Heart right ventricle (tissue), 16 donors: ENCODE measurements around the gene TMEM223. TPM values are rescaled to one million over a fixed set of nuclear protein-coding genes. Genes with fewer than 3 reads are reported as not detected.

Experiments
- ATAC-seq, 8 donors: fragments of 200-7000 bp; cut with Tn5 transposase; one replicate each; pipeline ENCODE4 v1.9.1; 2020; ENCODE audit warnings: mild to moderate bottlenecking in 8 of 8, moderate library complexity in 8 of 8, moderate number of reproducible peaks in 1 of 8
- DNase-seq, 2 donors: peaks; one replicate each; pipeline ENCODE4 v3.0.0-alpha.2; 2020
- H3K27ac ChIP-seq, 10 donors: fragments of 200-600 bp; sonication (generic) in 2 of 10; one replicate each; pipeline versions ENCODE4 v1.5.0 to v1.8.0; 2020 to 2022; ENCODE audit warnings: mild to moderate bottlenecking in 3 of 10
- H3K27me3 ChIP-seq, 7 donors: fragments of 200-600 bp; one replicate each; pipeline ENCODE4 v1.8.0; 2021 to 2022; ENCODE audit warnings: mild to moderate bottlenecking in 2 of 7
- H3K36me3 ChIP-seq, 9 donors: fragments of 200-600 bp; sonication (generic) in 1 of 9; one replicate each; pipeline versions ENCODE4 v1.5.0 to v1.8.0; 2020 to 2022; ENCODE audit warnings: mild to moderate bottlenecking in 2 of 9
- H3K4me1 ChIP-seq, 9 donors: fragments of 200-600 bp; sonication (generic) in 1 of 9; one replicate each; pipeline versions ENCODE4 v1.5.0 to v1.8.0; 2020 to 2022; ENCODE audit warnings: mild to moderate bottlenecking in 4 of 9
- H3K4me3 ChIP-seq, 10 donors: fragments of 200-600 bp; sonication (generic) in 2 of 10; one replicate each; pipeline versions ENCODE4 v1.5.0 to v1.8.0; 2020 to 2022; ENCODE audit warnings: mild to moderate bottlenecking in 7 of 10, moderate library complexity in 2 of 10
- H3K9me3 ChIP-seq, 11 donors: fragments of 200-600 bp in 10 of 11; sonication (generic) in 2 of 11; one replicate each; pipeline versions ENCODE4 v1.5.0 to v1.8.0; 2013 to 2022; ENCODE audit warnings: mild to moderate bottlenecking in 2 of 11, control low read depth in 1 of 11, moderate library complexity in 1 of 11
- CTCF ChIP-seq, 9 donors: fragments of 200-600 bp; sonication (generic) in 2 of 9; IDR thresholded peaks; one replicate each; pipeline versions ENCODE4 v1.5.0 to v1.8.0; 2021 to 2022; ENCODE audit warnings: antibody characterized with exemption in 9 of 9, mild to moderate bottlenecking in 5 of 9, moderate library complexity in 1 of 9
- WGBS, 2 donors: extraction: QIAGEN DNeasy Blood & Tissue Kit; methylation state at CpG; one replicate each; pipeline ENCODE4 v1.1.7; 2013; ENCODE audit warnings: inconsistent platforms in 1 of 2; 5-methylcytosine and 5-hydroxymethylcytosine counted together
- intact Hi-C, 10 donors: fragments of 100-400 bp; cut with DNase I; formaldehyde crosslinking; loops; one replicate each; pipeline versions ENCODE4 v1.11.1 to v1.14.2; 2022
- polyA plus RNA-seq, 2 donors: library from polyadenylated mRNA; stranded (reverse); fragments of 200-250 nt; gene quantifications; one replicate each; pipeline ENCODE4 v1.2.3, GENCODE V29; 2013
- total RNA-seq, 10 donors: library from RNA; stranded (reverse); fragmentation: NEBNext Ultra II Directional in 3 of 10; extraction: Animal tissue kit (Norgen Biotek cat#: 25700) in 3 of 10; gene quantifications; one replicate each; pipeline versions ENCODE4 v1.2.1 to v1.2.4, GENCODE V29; 2021 to 2023
- donor health status: Arrhythmogenic right ventricular cardiomyopathy.
- donor health status: ischemic (EF 13 %, LVEDD 7.1; RV severe dilation, severe dysfunction).
- donor health status: healthy with polysubstance abuse.
- donor health status: DM: no; HTN: yes; CAD: no.
- donor health status: DM: no; HTN: no; CAD: no.
- donor health status: ischemic (EF 25% LVEDD 6.9; RV normal size, moderate dysfunction).
- donor health status: ischemic (EF 25% LVEDD 5.7; RV mildly dilated, moderate dysfunction).
- donor health status: healthy.
- donor health status: DM: yes; HTN: yes; CAD: no.
- donor health status: Ischemic cardiomyopathy.
- donor health status: ischemic (EF 35%, LVEDD 5.7; RV mildly dilated, moderate dysfunction).
- donor health status: nonischemic (EF 11% LVEDD 7.7; RV severe dilation, severe dysfunction).
- donor health status: DM: yes; HTN: yes; CAD: no.
- donor health status: PGD.
- donor health status: ischemic (EF 29% LVEDD 5.4; RV normal size, mild dysfunction).
- donor health status: nonischemic (EF 23%, LVEDD 6.1; RV moderate dilation, normal function).

Gene TMEM223
- total and polyA plus RNA-seq, 12 donors: 21.9 to 75.3 (median 24.5) TPM

- ATAC-seq (no peak), DNase-seq (no peak)
- intact Hi-C loops: no loop called here
- 76 to 86% methylated on average over 2 of the region's 2 CpGs for WGBS, 2 donors
- no peaks in the 10 kb centered on the region for H3K9me3 ChIP-seq
- H3K36me3 ChIP-seq: peaks cover 0 to 55% (median 4%) of the 10 kb centered on the region in 9 donors
- H3K27ac ChIP-seq: no peak overlapping the region
- no peak overlapping the region for H3K4me3 ChIP-seq
- H3K4me1 ChIP-seq: peaks cover 0 to 14% (median 4%) of the 10 kb centered on the region in 9 donors
- no peaks in the 10 kb centered on the region for H3K27me3 ChIP-seq
- TF ChIP-seq CTCF (IDR thresholded peaks at IDR 0.05): no peak
Measured at GRCh38 chr11:62811659-62812058, 19.9 kb upstream of the TMEM223 start.

GRCh38 chr11:62810748-62811147 lies 18.9 kb upstream of the TMEM223 start:
- no peak overlapping the region for H3K27ac ChIP-seq
- H3K4me1 ChIP-seq: peaks cover 2 to 24% (median 13%) of the 10 kb centered on the region in 9 donors
- H3K27me3 ChIP-seq: no peaks in the 10 kb centered on the region
- no peak overlapping the region for H3K4me3 ChIP-seq
- H3K9me3 ChIP-seq: no peaks in the 10 kb centered on the region
- no peak for TF ChIP-seq CTCF (IDR thresholded peaks at IDR 0.05)
- ATAC-seq (no peak), DNase-seq (no peak)
- intact Hi-C loops: no loop called here
- H3K36me3 ChIP-seq: peaks cover 0 to 46% (median 3%) of the 10 kb centered on the region in 9 donors
- WGBS, 2 donors: 40 to 41% methylated on average over 1 of the region's 1 CpG

- Histone ChIP-seq H3K4me1 (peaks cover 14 to 47% (median 31%) of the 10 kb centered on the region in 9 donors), H3K9me3 (no peaks in the 10 kb centered on the region), H3K36me3 (peaks cover 0 to 34% (median 18%) of the 10 kb centered on the region in 9 donors), H3K27ac (peak overlapping the region in 9 of 10 donors; percentile 80 to 95 (median 91)), H3K27me3 (no peaks in the 10 kb centered on the region), H3K4me3 (peak overlapping the region in 3 of 10 donors; percentile 79 to 88 (median 85))
- intact Hi-C loops: loop anchor here in 1 of 10 donors (2.0 to 5.0 kb wide), 2 partner anchors 24 to 79 kb away; partner anchors contain the start of genes HNRNPUL2 and TTC9C
- TF ChIP-seq CTCF (IDR thresholded peaks at IDR 0.05): no peak
- WGBS, 2 donors: 42 to 55% methylated on average over 5 of the region's 5 CpGs
- DNase-seq: peak in 1 of 2 donors; percentile 50
- peak in 7 of 8 donors; percentile 32 to 74 (median 65) for ATAC-seq
Measured at GRCh38 chr11:62806611-62807121, 14.9 kb upstream of the TMEM223 start.

- intact Hi-C loops: loop anchor here in 2 of 10 donors (2.0 to 5.0 kb wide), 3 partner anchors 25 to 79 kb away; partner anchors contain the start of genes HNRNPUL2 (in 1 of the 2), TTC9C (in 1 of the 2) and WDR74 (in 1 of the 2)
- peak overlapping the region in 9 of 10 donors; percentile 80 to 95 (median 91) for H3K27ac ChIP-seq
- no peaks in the 10 kb centered on the region for H3K27me3 ChIP-seq
- no peaks in the 10 kb centered on the region for H3K9me3 ChIP-seq
- peak in 5 of 8 donors; percentile 3 to 19 (median 15) for ATAC-seq
- peak in 1 of 2 donors; percentile 20 for DNase-seq
- peaks cover 14 to 47% (median 31%) of the 10 kb centered on the region in 9 donors for H3K4me1 ChIP-seq
- H3K36me3 ChIP-seq: peaks cover 0 to 41% (median 24%) of the 10 kb centered on the region in 9 donors
- 17 to 22% methylated on average over 12 of the region's 12 CpGs for WGBS, 2 donors
- H3K4me3 ChIP-seq: peak overlapping the region; percentile 26 to 88 (median 82)
- TF ChIP-seq CTCF (IDR thresholded peaks at IDR 0.05): no peak
Measured at GRCh38 chr11:62805961-62806441, 14.2 kb upstream of the TMEM223 start.
